Stimulated activated CD8-positive, alpha-beta memory T cell treated with anti-CD3 and anti-CD28 coated beads, Interleukin-12 subunit alpha, Interleukin-12 subunit beta, amount 100 ng/mL, for 4 hours (primary cell): ENCODE results near the gene PCSK7.
A peak's percentile ranks its signal among the peaks of the same experiment; 100 is the strongest.
"Not testable (repeated sequence)": the region's sequence is repeated elsewhere in the genome, so short reads cannot be mapped to it uniquely, and the experiment has no call there.

Experiments used
- DNase-seq: peaks from one replicate; pipeline ENCODE4 v3.0.0-alpha.2; 2020; ENCODE audit warnings: low read depth

The PCSK7 gene

GRCh38 chr11:117231842-117232091, at the start of gene PCSK7:
PCSK7 (minus strand) TSS chr11:117232073; CDS start chr11:117229844, 2,229 bp downstream.
- no peak for DNase-seq

GRCh38 chr11:117281159-117281558, 49.3 kb upstream of the PCSK7 start:
- DNase-seq = no peak

GRCh38 chr11:117279711-117280376, 48.0 kb upstream of the PCSK7 start:
- DNase-seq = no peak

GRCh38 chr11:117278347-117278746, 46.5 kb upstream of the PCSK7 start:
- no peak for DNase-seq

- no peak for DNase-seq
These were observed 41.8 kb upstream of the PCSK7 start for GRCh38 chr11:117273550-117274289.

GRCh38 chr11:117272175-117272574, 40.3 kb upstream of the PCSK7 start:
- DNase-seq = not testable (repeated sequence)

GRCh38 chr11:117271208-117271607, 39.3 kb upstream of the PCSK7 start:
- no peak for DNase-seq

GRCh38 chr11:117269856-117270255, 38.0 kb upstream of the PCSK7 start:
- no peak for DNase-seq

GRCh38 chr11:117265745-117266144, 33.9 kb upstream of the PCSK7 start:
- no peak for DNase-seq

GRCh38 chr11:117264624-117265323, 32.9 kb upstream of the PCSK7 start:
- not testable (repeated sequence) for DNase-seq

GRCh38 chr11:117259417-117259816, 27.5 kb upstream of the PCSK7 start:
- no peak for DNase-seq

- DNase-seq = no peak
These were observed 26.7 kb upstream of the PCSK7 start for GRCh38 chr11:117258576-117258975.

GRCh38 chr11:117256573-117256972, 24.7 kb upstream of the PCSK7 start:
- no peak for DNase-seq

- no peak for DNase-seq
These were observed 24.1 kb upstream of the PCSK7 start for GRCh38 chr11:117255966-117256365.

- DNase-seq = no peak
These were observed 19.6 kb upstream of the PCSK7 start for GRCh38 chr11:117251506-117251905.

GRCh38 chr11:117249571-117249970, 17.7 kb upstream of the PCSK7 start:
- DNase-seq = no peak

GRCh38 chr11:117248341-117248740, 16.5 kb upstream of the PCSK7 start:
- no peak for DNase-seq

- DNase-seq = no peak
These were observed 7.4 kb upstream of the PCSK7 start for GRCh38 chr11:117239295-117239694.

GRCh38 chr11:117238221-117238620, 6.3 kb upstream of the PCSK7 start:
- no peak for DNase-seq

GRCh38 chr11:117232911-117233409, 1.1 kb upstream of the PCSK7 start:
- DNase-seq = no peak

GRCh38 chr11:117232092-117232878, 412 bp upstream of the PCSK7 start, which contains the start of gene RNF214:
RNF214 (plus strand) TSS chr11:117232671; CDS start chr11:117234273, 1,602 bp downstream.
- peak; percentile 69 for DNase-seq
